MM.1S (cell line): ENCODE data around the gene PPM1F.

ENCODE experiments used
- DNase-seq: peaks from one replicate; pipeline ENCODE4 v3.0.0-alpha.2; 2015
- H2AFZ ChIP-seq: fragments of 300-600 bp; sonication (generic); 2 replicates; pipeline ENCODE4 v1.6.0; 2016; ENCODE audit warnings: antibody characterized with exemption, low read length
- H3F3A ChIP-seq: fragments of 300-600 bp; sonication (generic); 2 replicates; pipeline ENCODE4 v1.6.1; 2016; ENCODE audit warnings: mild to moderate bottlenecking, antibody characterized with exemption, low read length, moderate library complexity, mixed read lengths; ENCODE audit not compliant: insufficient read depth
- H3K27ac ChIP-seq: fragments of 300-600 bp; sonication (generic); 2 replicates; pipeline ENCODE4 v1.5.1; 2016; ENCODE audit warnings: mild to moderate bottlenecking, low read length
- H3K27me3 ChIP-seq: fragments of 300-600 bp; sonication (generic); replicated peaks from 2 replicates; pipeline ENCODE4 v1.6.0; 2016; ENCODE audit warnings: low read length; ENCODE audit not compliant: insufficient read depth
- H3K36me3 ChIP-seq: fragments of 300-600 bp; sonication (generic); replicated peaks from 2 replicates; pipeline ENCODE4 v1.6.1; 2016; ENCODE audit warnings: mild to moderate bottlenecking, low read length, mixed read lengths; ENCODE audit not compliant: insufficient read depth
- H3K4me1 ChIP-seq: fragments of 300-600 bp; sonication (generic); 2 replicates; pipeline ENCODE4 v1.6.1; 2016; ENCODE audit warnings: low read length, mixed read lengths
- H3K4me2 ChIP-seq: fragments of 300-600 bp; sonication (generic); 2 replicates; pipeline ENCODE4 v1.6.0; 2016; ENCODE audit warnings: low read depth, low read length
- H3K4me3 ChIP-seq: fragments of 300-600 bp; sonication (generic); 2 replicates; pipeline ENCODE4 v1.5.1; 2016; ENCODE audit warnings: low read length, mixed read lengths
- H3K79me2 ChIP-seq: fragments of 300-600 bp; sonication (generic); 2 replicates; pipeline ENCODE4 v1.6.1; 2016; ENCODE audit warnings: mixed run types, low read length, mixed read lengths
- H3K9ac ChIP-seq: fragments of 300-600 bp; sonication (generic); 2 replicates; pipeline ENCODE4 v1.6.1; 2016; ENCODE audit warnings: low read length, mixed read lengths
- H3K9me2 ChIP-seq: fragments of 300-600 bp; sonication (generic); replicated peaks from 2 replicates; pipeline ENCODE4 v1.6.1; 2016; ENCODE audit warnings: mild to moderate bottlenecking, low read length, mixed read lengths; ENCODE audit not compliant: insufficient read depth
- H3K9me3 ChIP-seq: fragments of 300-600 bp; sonication (generic); replicated peaks from 2 replicates; pipeline ENCODE4 v1.6.1; 2016; ENCODE audit warnings: mild to moderate bottlenecking, low read length, mixed read lengths; ENCODE audit not compliant: insufficient read depth
- H4K20me1 ChIP-seq: fragments of 300-600 bp; sonication (generic); 2 replicates; pipeline ENCODE4 v1.6.1; 2016; ENCODE audit warnings: mild to moderate bottlenecking, low read length, moderate library complexity, mixed read lengths; ENCODE audit not compliant: insufficient read depth
- CTCF ChIP-seq: fragments of 300-600 bp; sonication (generic); IDR thresholded peaks from 2 replicates; pipeline ENCODE4 v1.5.1; 2016; ENCODE audit warnings: antibody characterized with exemption, low read length, mixed read lengths
- EZH2 ChIP-seq: fragments of 300-600 bp; sonication (generic); optimal IDR thresholded peaks from 2 replicates; pipeline ENCODE3; 2017; ENCODE audit warnings: low read depth, mild to moderate bottlenecking, antibody characterized with exemption, low read length, mixed read lengths
- EZH2phosphoT487 ChIP-seq: fragments of 300-600 bp; sonication (generic); IDR thresholded peaks from 2 replicates; pipeline ENCODE4 v1.6.1; 2018; ENCODE audit warnings: antibody characterized with exemption, low read length

Gene PPM1F

GRCh38 chr22:21965762-21966288 is 13.2 kb upstream of the PPM1F start:
- Histone ChIP-seq H3K9me2 (no peaks in the 10 kb centered on the region), H3K36me3 (0 out of 2 replicates have a peak, but pooled peaks cover 3% of the 10 kb centered on the region)

DNA sequence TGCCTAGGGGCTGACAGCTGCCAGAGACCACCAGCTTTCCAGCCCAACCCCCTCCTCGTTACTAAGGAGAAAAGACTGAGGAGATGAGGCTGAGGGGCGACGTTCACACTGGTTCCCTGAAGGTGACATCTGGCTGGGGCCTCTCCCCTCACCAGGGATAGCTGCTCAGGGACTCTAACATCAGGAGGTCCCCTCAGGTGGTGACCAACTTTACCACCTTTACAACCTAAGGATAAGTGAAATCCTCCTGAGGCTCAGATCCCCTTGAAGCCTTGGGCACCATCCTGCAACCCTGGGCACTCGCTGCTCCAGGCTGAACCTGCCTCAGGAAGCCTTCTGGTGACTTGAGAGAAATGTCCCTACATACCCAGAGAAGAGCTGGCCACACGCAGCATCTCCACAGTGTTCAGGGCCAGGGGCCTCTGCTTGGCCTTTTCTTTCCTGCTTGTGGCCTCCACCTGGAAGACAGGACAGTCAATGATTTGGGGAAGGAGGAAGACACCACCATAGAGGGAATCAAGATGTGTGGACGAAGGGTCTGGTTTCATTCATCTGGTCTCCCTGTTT is 12.4 kb upstream of the PPM1F start:
- Histone ChIP-seq H3K9ac (no peak overlapping the region), H3K36me3 (0 out of 2 replicates have a peak, but pooled peaks cover 3% of the 10 kb centered on the region)

More at GRCh38 chr22:21965762-21966288, 13.2 kb upstream of the PPM1F start:
- no peaks in the 10 kb centered on the region for H4K20me1 ChIP-seq
- no peaks in the 10 kb centered on the region for H3F3A ChIP-seq
- H3K4me2 ChIP-seq: no peak overlapping the region
- H3K79me2 ChIP-seq: no peaks in the 10 kb centered on the region
- H3K27me3 ChIP-seq: no peaks in the 10 kb centered on the region
- H2AFZ ChIP-seq: no peak overlapping the region
- no peak for DNase-seq
- H3K9ac ChIP-seq: no peak overlapping the region
- TF ChIP-seq EZH2: no peak
- no peak for TF ChIP-seq EZH2phosphoT487
- TF ChIP-seq CTCF: no peak
- H3K27ac ChIP-seq: no peak overlapping the region
- no peak overlapping the region for H3K4me3 ChIP-seq
- H3K9me3 ChIP-seq: no peaks in the 10 kb centered on the region
- no peaks in the 10 kb centered on the region for H3K4me1 ChIP-seq

DNA sequence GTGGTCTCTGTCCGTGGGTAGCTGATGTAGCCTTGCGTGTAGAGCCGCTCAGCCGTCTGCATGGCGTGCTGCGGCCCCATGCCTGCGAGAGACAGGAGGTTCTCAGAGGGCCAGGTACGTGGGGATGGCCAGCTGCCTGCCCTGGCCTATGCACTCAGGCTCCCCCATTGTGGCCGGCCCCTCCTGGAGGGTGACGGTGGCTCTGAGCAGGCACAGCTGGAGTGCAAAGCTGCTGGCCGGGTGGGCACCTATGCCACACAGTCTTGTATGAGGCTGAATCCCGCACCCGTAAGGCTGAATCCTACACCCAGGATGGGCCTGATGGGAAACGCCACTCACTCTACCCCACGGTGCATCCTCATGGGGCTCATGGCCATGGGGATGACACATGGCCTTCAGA is 11.6 kb upstream of the PPM1F start:
- H4K20me1 ChIP-seq: no peaks in the 10 kb centered on the region
- TF ChIP-seq CTCF: no peak
- no peak for TF ChIP-seq EZH2
- no peak for TF ChIP-seq EZH2phosphoT487
- no peak overlapping the region for H3K4me2 ChIP-seq

More for the DNA sequence above, 12.4 kb upstream of the PPM1F start:
- Histone ChIP-seq H3K27ac (no peak overlapping the region), H3K9me2 (no peaks in the 10 kb centered on the region), H3K4me3 (no peak overlapping the region), H3K4me2 (no peak overlapping the region), H3K79me2 (no peaks in the 10 kb centered on the region), H3F3A (no peaks in the 10 kb centered on the region), H3K9me3 (no peaks in the 10 kb centered on the region), H3K27me3 (no peaks in the 10 kb centered on the region), H2AFZ (no peak overlapping the region), H3K4me1 (no peaks in the 10 kb centered on the region), H4K20me1 (no peaks in the 10 kb centered on the region)
- no peak for DNase-seq
- TF ChIP-seq CTCF: no peak
- TF ChIP-seq EZH2: no peak

More for the DNA sequence above, 11.6 kb upstream of the PPM1F start:
- Histone ChIP-seq H3K4me1 (no peaks in the 10 kb centered on the region), H3K4me3 (no peak overlapping the region), H3F3A (no peaks in the 10 kb centered on the region), H3K9ac (no peak overlapping the region), H3K9me3 (no peaks in the 10 kb centered on the region), H3K36me3 (0 out of 2 replicates have a peak, but pooled peaks cover 3% of the 10 kb centered on the region), H2AFZ (no peak overlapping the region), H3K27ac (no peak overlapping the region), H3K27me3 (no peaks in the 10 kb centered on the region), H3K9me2 (no peaks in the 10 kb centered on the region), H3K79me2 (no peaks in the 10 kb centered on the region)
- no peak for DNase-seq
